A549 (cell line): ENCODE measurements around the gene PRELP. TPM values are rescaled to one million over a fixed set of nuclear protein-coding genes. Genes with fewer than 3 reads are reported as not detected.

ENCODE experiments used
- ATAC-seq, 2 experiments: fragments of 200-7000 bp in 1 of 2; fragments of >200 bp in 1 of 2; cut with Nextera tagmentation in 1 of 2; cut with Tn5 transposase in 1 of 2; 3 replicates each; pipeline versions ENCODE4 v1.8.0 to v1.9.1; 2018 to 2020; ENCODE audit warnings: mild to moderate bottlenecking in 1 of 2, moderate library complexity in 1 of 2
- CTCF ChIA-PET: fragments of 300-600 bp; sonication (Branson Sonifier 250); formaldehyde crosslinking; extraction: SDS; loops from one replicate; lab custom pipeline; 2021; ENCODE audit warnings: antibody characterized with exemption, inconsistent platforms; lab: Yijun Ruan, JAX
- POLR2A ChIA-PET: fragments of 350-600 bp; formaldehyde crosslinking; extraction: SDS; loops from one replicate; lab custom pipeline; 2021; ENCODE audit warnings: antibody characterized with exemption, inconsistent platforms; lab: Yijun Ruan, JAX
- DNase-seq, 2 experiments: peaks; one replicate each; pipeline versions ENCODE4 v3.0.0 to v3.0.0-alpha.2; 2011 to 2016; ENCODE audit warnings: low read depth in 1 of 2, low spot score in 1 of 2
- FAIRE-seq: peaks from 2 replicates; lab custom pipeline; 2011; peaks lifted over from hg19 to GRCh38; lab: Jason Lieb, UNC
- H3K27ac ChIP-seq, 2 experiments: fragments of >200 bp; sonication (Bioruptor Twin); formaldehyde crosslinking; 3 replicates each; pipeline ENCODE4 v1.5.1; 2016 to 2017
- H3K4me1 ChIP-seq: fragments of >200 bp; sonication (Bioruptor Twin); formaldehyde crosslinking; 3 replicates; pipeline ENCODE4 v1.6.1; 2016
- H3K4me2 ChIP-seq: fragments of >200 bp; sonication (Bioruptor Twin); formaldehyde crosslinking; 3 replicates; pipeline ENCODE4 v1.6.1; 2016
- H3K4me3 ChIP-seq: fragments of >200 bp; sonication (Bioruptor Twin); formaldehyde crosslinking; 3 replicates; pipeline ENCODE4 v1.5.1; 2016
- H3K9me3 ChIP-seq: fragments of >200 bp; sonication (Bioruptor Twin); formaldehyde crosslinking; 3 replicates; pipeline ENCODE4 v1.6.1; 2016
- CBX2 ChIP-seq: fragments of 200-600 bp; sonication (generic); IDR thresholded peaks from 2 replicates; pipeline ENCODE4 v1.6.1; 2016; ENCODE audit warnings: low read depth, mild to moderate bottlenecking, borderline replicate concordance
- CBX8 ChIP-seq: fragments of 200-600 bp; sonication (generic); IDR thresholded peaks from 2 replicates; pipeline ENCODE4 v1.6.1; 2016
- CHD2 ChIP-seq: fragments of 150-350 bp; IDR thresholded peaks from 2 replicates; pipeline ENCODE4 v1.6.1; 2014; ENCODE audit warnings: low read length; ENCODE audit not compliant: partially characterized antibody
- EHF ChIP-seq: fragments of 250-450 bp; sonication (Bioruptor Pico); IDR thresholded peaks from 2 replicates; pipeline ENCODE4 v1.5.0; 2020; ENCODE audit warnings: mild to moderate bottlenecking
- FOSB ChIP-seq: fragments of 250-450 bp; sonication (Bioruptor Pico); IDR thresholded peaks from 2 replicates; pipeline ENCODE4 v1.5.0; 2020; ENCODE audit warnings: mild to moderate bottlenecking, moderate library complexity
- FOSL2 ChIP-seq, 2 experiments: fragments of 450-650 bp in 1 of 2; fragments of >200 bp in 1 of 2; sonication (Bioruptor Twin) in 1 of 2; formaldehyde crosslinking; IDR thresholded peaks; 2 replicates each; pipeline versions ENCODE4 v1.5.0 to v1.6.1; 2016 to 2020; ENCODE audit warnings: mild to moderate bottlenecking in 1 of 2, moderate library complexity in 1 of 2
- GATA3 ChIP-seq: IDR thresholded peaks from 2 replicates; pipeline ENCODE4 v1.6.1; 2012; ENCODE audit warnings: borderline replicate concordance
- HOXA7 ChIP-seq: fragments of 250-450 bp; sonication (Bioruptor Pico); IDR thresholded peaks from 2 replicates; pipeline ENCODE4 v1.5.0; 2020; ENCODE audit warnings: mild to moderate bottlenecking, moderate library complexity
- JUN ChIP-seq, 2 experiments: fragments of >200 bp; sonication (Bioruptor Twin); formaldehyde crosslinking; IDR thresholded peaks; 2 replicates in 1 of 2; 3 replicates in 1 of 2; pipeline ENCODE4 v1.6.1; 2016 to 2017
- JUNB ChIP-seq: fragments of >200 bp; sonication (Bioruptor Twin); formaldehyde crosslinking; IDR thresholded peaks from 2 replicates; pipeline ENCODE4 v1.6.1; 2016
- KDM1A ChIP-seq: fragments of 200-600 bp; sonication (generic); IDR thresholded peaks from 2 replicates; pipeline ENCODE4 v1.6.1; 2016; ENCODE audit warnings: low read depth, mild to moderate bottlenecking
- MAZ ChIP-seq: fragments of 150-350 bp; IDR thresholded peaks from 2 replicates; pipeline ENCODE4 v1.6.1; 2014; ENCODE audit warnings: antibody characterized with exemption, low read depth, low read length, borderline replicate concordance
- MYC ChIP-seq: IDR thresholded peaks from 2 replicates; pipeline ENCODE4 v1.6.1; 2012; ENCODE audit warnings: mild to moderate bottlenecking, inconsistent platforms, low read length, improper control_type of control experiment, borderline replicate concordance
- NPAS2 ChIP-seq: fragments of 250-450 bp; sonication (Bioruptor Pico); IDR thresholded peaks from 2 replicates; pipeline ENCODE4 v1.8.0; 2022; ENCODE audit warnings: mild to moderate bottlenecking, moderate library complexity, borderline replicate concordance
- NR3C1 ChIP-seq: fragments of >200 bp; sonication (Bioruptor Twin); formaldehyde crosslinking; IDR thresholded peaks from 3 replicates; pipeline ENCODE4 v1.6.1; 2017
- PHF8 ChIP-seq: fragments of 200-600 bp; sonication (generic); IDR thresholded peaks from 2 replicates; pipeline ENCODE4 v1.6.1; 2016; ENCODE audit warnings: low read depth, mild to moderate bottlenecking, antibody characterized with exemption, moderate library complexity, borderline replicate concordance
- POLR2AphosphoS2 ChIP-seq: conservative IDR thresholded peaks from 2 replicates; pipeline ENCODE4 v1.6.1; 2012; ENCODE audit warnings: low read length, improper control_type of control experiment, inconsistent platforms
- RARB ChIP-seq: fragments of 250-450 bp; sonication (Bioruptor Pico); IDR thresholded peaks from 2 replicates; pipeline ENCODE4 v1.8.0; 2021; ENCODE audit warnings: mild to moderate bottlenecking, moderate library complexity
- RFX5 ChIP-seq: fragments of 450-650 bp; IDR thresholded peaks from 2 replicates; pipeline ENCODE4 v1.7.1; 2014; ENCODE audit warnings: antibody characterized with exemption, mild to moderate bottlenecking, moderate library complexity
- TFCP2L1 ChIP-seq: fragments of 250-450 bp; sonication (Bioruptor Pico); IDR thresholded peaks from 2 replicates; pipeline ENCODE4 v1.5.0; 2021; ENCODE audit warnings: mild to moderate bottlenecking
- WGBS: methylation state at CpG from one replicate; pipeline ENCODE4 v1.1.6; 2017; ENCODE audit errors: missing lambda C conversion rate; 5-methylcytosine and 5-hydroxymethylcytosine counted together
- polyA plus RNA-seq, 4 experiments: library from polyadenylated mRNA; depleted of rRNA in 3 of 4; stranded (reverse); fragments of >200 nt; fragmentation: RNase III in 1 of 4; extraction: RNeasy Plus Mini Kit Qiagen cat#74134 plus additional on column Dnase treatment in 1 of 4; gene quantifications; 2 replicates in 3 of 4; 3 replicates in 1 of 4; pipeline ENCODE4 v1.2.3, GENCODE V29; 2011 to 2017
- TF ChIP-seq, protein P1 (sequence below): fragments of 450-650 bp; IDR thresholded peaks from 2 replicates; pipeline ENCODE4 v1.6.1; 2014; ENCODE audit warnings: antibody characterized with exemption
- TF ChIP-seq, protein P2 (sequence below): fragments of 150-350 bp; IDR thresholded peaks from 2 replicates; pipeline ENCODE4 v1.6.1; 2014; ENCODE audit warnings: low read depth, mild to moderate bottlenecking, low read length
- TF ChIP-seq, protein P3 (sequence below): fragments of >200 bp; sonication (Bioruptor Twin); formaldehyde crosslinking; IDR thresholded peaks from 3 replicates; pipeline ENCODE4 v1.5.1; 2016

PRELP gene
- polyA plus RNA-seq, 2 of the 4 experiments (the other 2 are of a cell fraction), result not detected

DNA sequence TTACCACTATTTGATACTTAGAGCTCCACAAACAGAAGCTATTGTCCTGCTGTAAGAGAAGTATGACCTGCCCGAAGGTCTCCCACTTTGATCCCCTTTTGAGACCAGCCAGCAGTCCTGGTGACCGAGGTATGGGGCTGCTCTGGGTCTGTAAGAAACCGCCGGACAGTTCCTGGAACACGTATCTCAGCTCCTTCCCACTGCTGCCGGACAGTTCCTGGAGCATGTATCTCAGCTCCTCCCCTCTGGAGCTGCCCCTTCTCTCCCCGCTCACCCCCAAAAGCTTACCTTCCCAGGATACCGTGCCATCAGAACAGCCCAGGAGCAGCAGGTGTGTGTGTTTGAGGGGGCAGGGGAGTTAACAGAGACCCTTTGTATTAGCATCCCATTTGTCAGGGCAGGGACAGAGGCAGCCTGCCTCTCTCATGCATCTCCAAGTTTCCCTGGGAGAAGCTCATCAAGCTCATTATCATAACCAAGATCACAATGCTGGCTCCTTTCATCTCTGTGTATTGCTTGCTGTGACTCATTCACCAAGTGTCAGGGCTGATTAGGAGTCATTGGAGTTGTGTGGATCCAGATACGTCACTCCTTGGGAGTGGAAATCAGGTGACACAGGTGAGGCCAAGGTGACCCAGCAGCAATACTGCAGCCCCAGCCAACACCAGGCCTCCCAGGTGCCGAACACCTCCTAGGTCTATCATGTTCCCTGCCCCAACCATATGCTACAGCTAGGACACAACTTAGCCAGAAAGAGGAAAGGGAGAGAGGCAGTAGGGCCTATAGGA is 43.6 kb downstream of the PRELP start:
- ATAC-seq (no peak), FAIRE-seq (no peak), DNase-seq (no peak)
- 88% methylated on average over 10 of the region's 10 CpGs for WGBS
- TF ChIP-seq MAZ, result no peak
- no peak for TF ChIP-seq HOXA7 (CRISPR knock-in tag)
- TF ChIP-seq, protein P1, sequence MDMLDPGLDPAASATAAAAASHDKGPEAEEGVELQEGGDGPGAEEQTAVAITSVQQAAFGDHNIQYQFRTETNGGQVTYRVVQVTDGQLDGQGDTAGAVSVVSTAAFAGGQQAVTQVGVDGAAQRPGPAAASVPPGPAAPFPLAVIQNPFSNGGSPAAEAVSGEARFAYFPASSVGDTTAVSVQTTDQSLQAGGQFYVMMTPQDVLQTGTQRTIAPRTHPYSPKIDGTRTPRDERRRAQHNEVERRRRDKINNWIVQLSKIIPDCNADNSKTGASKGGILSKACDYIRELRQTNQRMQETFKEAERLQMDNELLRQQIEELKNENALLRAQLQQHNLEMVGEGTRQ, result no peak
- TF ChIP-seq NR3C1, result no peak
- Histone ChIP-seq H3K9me3 (no peaks in the 10 kb centered on the region), H3K4me1 (peaks cover 23% of the 10 kb centered on the region), H3K4me2 (no peak overlapping the region), H3K4me3 (no peak overlapping the region), H3K27ac (peak overlapping the region in 1 of 2 experiments; percentile 73; a peak in 2 of 6 replicates)
- ChIA-PET CTCF (interaction anchor here (0.6 to 3.5 kb wide), 7 partner anchors 11 to 183 kb away, joined by 3 to 22 read pairs (median 3); no protein-coding TSS in a partner anchor), POLR2A (no interaction called here)

DNA sequence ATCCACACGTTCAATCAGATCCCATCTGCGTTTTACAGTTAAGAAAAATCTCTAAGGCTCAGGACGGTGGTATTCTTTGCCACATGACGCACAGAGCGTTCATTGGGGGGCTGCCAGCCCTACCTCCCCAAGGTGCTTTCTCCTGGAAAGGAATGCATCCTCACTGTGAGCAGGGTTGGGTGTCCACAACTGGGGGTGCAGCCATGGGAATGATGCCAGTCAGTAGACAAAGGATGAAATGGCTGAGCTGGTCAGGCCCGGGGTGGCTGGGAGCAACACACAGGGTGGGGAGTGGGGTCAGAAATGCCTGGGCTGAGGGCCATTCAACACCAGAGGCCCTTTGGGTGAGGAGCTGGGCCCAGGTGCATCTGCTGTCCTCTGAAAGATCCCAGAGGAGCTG is 44.3 kb downstream of the PRELP start:
- 86% methylated on average over 6 of the region's 6 CpGs for WGBS
- POLR2A ChIA-PET, result interaction anchor here (0.9 kb wide), 1 partner anchor 173 kb away, joined by 3 read pairs; no protein-coding TSS in a partner anchor
- no peak for TF ChIP-seq HOXA7 (CRISPR knock-in tag)
- no peak for TF ChIP-seq EHF (CRISPR knock-in tag)
- TF ChIP-seq RARB (CRISPR knock-in tag), result no peak
- no peak for TF ChIP-seq NPAS2 (CRISPR knock-in tag)
- TF ChIP-seq POLR2AphosphoS2, result no peak
- TF ChIP-seq, all 56 proteins: peak for 0
- CTCF ChIA-PET, result interaction anchor here (0.6 to 3.5 kb wide), 6 partner anchors 11 to 183 kb away, joined by 3 to 22 read pairs (median 4); no protein-coding TSS in a partner anchor
- peak overlapping the region; percentile 12; the same call in 2 of the 3 replicates for H3K4me2 ChIP-seq
- no peak overlapping the region for H3K4me3 ChIP-seq
- H3K4me1 ChIP-seq, result peaks cover 19% of the 10 kb centered on the region
- no peak for ATAC-seq
- peak overlapping the region; percentile 31 to 73; a peak in 4 of 6 replicates for H3K27ac ChIP-seq
- no peak for FAIRE-seq
- no peaks in the 10 kb centered on the region for H3K9me3 ChIP-seq
- DNase-seq, result no peak

DNA sequence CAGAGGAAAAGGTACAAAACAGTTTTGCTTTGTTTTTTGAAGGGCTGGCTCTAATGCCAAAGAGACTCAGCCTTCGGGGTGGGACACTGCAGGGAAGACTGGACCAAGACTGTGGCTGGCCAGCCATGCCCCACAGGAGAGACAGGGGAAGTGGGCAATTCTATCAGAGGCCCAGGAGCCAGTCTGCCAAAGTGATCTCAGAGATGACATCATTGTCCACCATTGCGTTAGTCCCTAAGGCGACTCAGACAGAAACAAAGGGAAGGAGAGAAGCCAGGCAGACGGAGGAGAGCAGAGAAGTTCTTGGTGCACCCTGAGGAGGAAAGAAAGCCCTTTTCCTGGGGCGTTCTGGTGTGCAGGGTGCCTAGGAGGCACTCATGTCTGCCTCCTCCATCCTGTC is 44.7 kb downstream of the PRELP start:
- DNase-seq (peak in 1 of 2 experiments; percentile 21), FAIRE-seq (no peak), ATAC-seq (peak; percentile 36 to 43; a peak in 3 of 6 replicates)
- Histone ChIP-seq H3K4me2 (peak overlapping the region; percentile 12; the same call in 2 of the 3 replicates), H3K27ac (peak overlapping the region; percentile 31 to 73; a peak in 4 of 6 replicates), H3K4me3 (no peak overlapping the region), H3K4me1 (peaks cover 19% of the 10 kb centered on the region), H3K9me3 (no peaks in the 10 kb centered on the region)
- POLR2A ChIA-PET, result interaction anchor here (0.9 kb wide), 1 partner anchor 172 kb away, joined by 3 read pairs; no protein-coding TSS in a partner anchor
- TF ChIP-seq JUNB (no peak), FOSL2 (IDR thresholded peaks at IDR 0.05) (no peak), FOSL2 (CRISPR knock-in tag; IDR thresholded peaks at IDR 0.05) (no peak), KDM1A (no peak), MYC (no peak), CHD2 (no peak), MAZ (no peak), PHF8 (no peak), TFCP2L1 (CRISPR knock-in tag) (no peak), JUN (IDR thresholded peaks at IDR 0.05) (no peak), RFX5 (no peak), CBX8 (no peak), FOSB (CRISPR knock-in tag) (no peak), GATA3 (no peak), CBX2 (no peak)
- TF ChIP-seq, protein P2, sequence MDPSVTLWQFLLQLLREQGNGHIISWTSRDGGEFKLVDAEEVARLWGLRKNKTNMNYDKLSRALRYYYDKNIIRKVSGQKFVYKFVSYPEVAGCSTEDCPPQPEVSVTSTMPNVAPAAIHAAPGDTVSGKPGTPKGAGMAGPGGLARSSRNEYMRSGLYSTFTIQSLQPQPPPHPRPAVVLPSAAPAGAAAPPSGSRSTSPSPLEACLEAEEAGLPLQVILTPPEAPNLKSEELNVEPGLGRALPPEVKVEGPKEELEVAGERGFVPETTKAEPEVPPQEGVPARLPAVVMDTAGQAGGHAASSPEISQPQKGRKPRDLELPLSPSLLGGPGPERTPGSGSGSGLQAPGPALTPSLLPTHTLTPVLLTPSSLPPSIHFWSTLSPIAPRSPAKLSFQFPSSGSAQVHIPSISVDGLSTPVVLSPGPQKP, result no peak
- TF ChIP-seq, protein P3, sequence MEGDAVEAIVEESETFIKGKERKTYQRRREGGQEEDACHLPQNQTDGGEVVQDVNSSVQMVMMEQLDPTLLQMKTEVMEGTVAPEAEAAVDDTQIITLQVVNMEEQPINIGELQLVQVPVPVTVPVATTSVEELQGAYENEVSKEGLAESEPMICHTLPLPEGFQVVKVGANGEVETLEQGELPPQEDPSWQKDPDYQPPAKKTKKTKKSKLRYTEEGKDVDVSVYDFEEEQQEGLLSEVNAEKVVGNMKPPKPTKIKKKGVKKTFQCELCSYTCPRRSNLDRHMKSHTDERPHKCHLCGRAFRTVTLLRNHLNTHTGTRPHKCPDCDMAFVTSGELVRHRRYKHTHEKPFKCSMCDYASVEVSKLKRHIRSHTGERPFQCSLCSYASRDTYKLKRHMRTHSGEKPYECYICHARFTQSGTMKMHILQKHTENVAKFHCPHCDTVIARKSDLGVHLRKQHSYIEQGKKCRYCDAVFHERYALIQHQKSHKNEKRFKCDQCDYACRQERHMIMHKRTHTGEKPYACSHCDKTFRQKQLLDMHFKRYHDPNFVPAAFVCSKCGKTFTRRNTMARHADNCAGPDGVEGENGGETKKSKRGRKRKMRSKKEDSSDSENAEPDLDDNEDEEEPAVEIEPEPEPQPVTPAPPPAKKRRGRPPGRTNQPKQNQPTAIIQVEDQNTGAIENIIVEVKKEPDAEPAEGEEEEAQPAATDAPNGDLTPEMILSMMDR, result no peak
- WGBS, result 52% methylated on average over 5 of the region's 5 CpGs
- CTCF ChIA-PET, result interaction anchor here (0.8 to 1.5 kb wide), 3 partner anchors 14 to 182 kb away, joined by 3 to 4 read pairs (median 4); no protein-coding TSS in a partner anchor
